HEK293 (cell line): ENCODE measurements around the gene SLAIN2.

Experiments used
- ATF2 ChIP-seq: fragments of 450-650 bp; formaldehyde crosslinking; IDR thresholded peaks from 2 replicates; pipeline ENCODE4 v1.5.1; 2016; ENCODE audit warnings: missing biosample characterization, missing genetic modification characterization, low read depth
- CTCF ChIP-seq: fragments of 450-650 bp; formaldehyde crosslinking; IDR thresholded peaks from 2 replicates; pipeline ENCODE4 v1.5.1; 2016; ENCODE audit warnings: missing biosample characterization, missing genetic modification characterization
- HOXA7 ChIP-seq: sonication (generic); formaldehyde crosslinking; IDR thresholded peaks from 2 replicates; pipeline ENCODE4 v1.8.1; 2022; ENCODE audit warnings: missing genetic modification reagents, borderline replicate concordance
- PRDM4 ChIP-seq: fragments of 450-650 bp; formaldehyde crosslinking; IDR thresholded peaks from 2 replicates; pipeline ENCODE4 v1.5.1; 2017; ENCODE audit warnings: missing biosample characterization, missing genetic modification characterization
- SETDB1 ChIP-seq: IDR thresholded peaks from one replicate; pipeline ENCODE4 v1.6.1; 2017; ENCODE audit warnings: mild to moderate bottlenecking, low read length, moderate library complexity, mixed read lengths; ENCODE audit not compliant: insufficient read length
- ZFP37 ChIP-seq: fragments of 450-650 bp; formaldehyde crosslinking; IDR thresholded peaks from 2 replicates; pipeline ENCODE4 v1.5.1; 2016; ENCODE audit warnings: missing biosample characterization, missing genetic modification characterization
- ZNF138 ChIP-seq: fragments of 450-650 bp; formaldehyde crosslinking; IDR thresholded peaks from 2 replicates; pipeline ENCODE4 v1.5.1; 2016; ENCODE audit warnings: missing biosample characterization, missing genetic modification characterization, borderline replicate concordance
- ZNF202 ChIP-seq: fragments of 450-650 bp; formaldehyde crosslinking; IDR thresholded peaks from 2 replicates; pipeline ENCODE4 v1.5.1; 2016; ENCODE audit warnings: missing biosample characterization, missing genetic modification characterization, borderline replicate concordance
- ZNF266 ChIP-seq: fragments of 450-650 bp; formaldehyde crosslinking; IDR thresholded peaks from 2 replicates; pipeline ENCODE4 v1.5.1; 2016; ENCODE audit warnings: missing biosample characterization, missing genetic modification characterization, low read depth
- ZNF404 ChIP-seq: fragments of 450-650 bp; formaldehyde crosslinking; IDR thresholded peaks from 2 replicates; pipeline ENCODE4 v1.5.1; 2017; ENCODE audit warnings: missing biosample characterization, missing genetic modification characterization
- ZNF423 ChIP-seq: fragments of 450-650 bp; formaldehyde crosslinking; IDR thresholded peaks from 2 replicates; pipeline ENCODE4 v1.5.1; 2016; ENCODE audit warnings: missing biosample characterization, missing genetic modification characterization
- ZNF629 ChIP-seq: fragments of 450-650 bp; formaldehyde crosslinking; IDR thresholded peaks from 2 replicates; pipeline ENCODE4 v1.5.1; 2017; ENCODE audit warnings: missing biosample characterization, missing genetic modification characterization
- ZNF707 ChIP-seq: fragments of 450-650 bp; formaldehyde crosslinking; IDR thresholded peaks from 2 replicates; pipeline ENCODE4 v1.5.1; 2016; ENCODE audit warnings: missing biosample characterization, missing genetic modification characterization
- ZSCAN30 ChIP-seq: fragments of 450-650 bp; IDR thresholded peaks from 2 replicates; pipeline ENCODE4 v1.5.1; 2018; ENCODE audit warnings: missing biosample characterization, mild to moderate bottlenecking, missing genetic modification characterization, moderate library complexity

GRCh38 chr4:48439988-48440387, 98.7 kb downstream of the SLAIN2 start:
- TF ChIP-seq CTCF (tag by site-specific recombination), result no peak
- TF ChIP-seq ZNF423 (tag by site-specific recombination), result no peak
- no peak for TF ChIP-seq ZNF266 (tag by site-specific recombination)
- TF ChIP-seq ZSCAN30, result no peak
- TF ChIP-seq HOXA7 (CRISPR knock-in tag), result no peak
- TF ChIP-seq ZNF404 (tag by site-specific recombination), result no peak
- TF ChIP-seq SETDB1, result no peak
- no peak for TF ChIP-seq ZNF202 (tag by site-specific recombination)
- TF ChIP-seq ATF2 (tag by site-specific recombination), result no peak
- no peak for TF ChIP-seq ZNF707 (tag by site-specific recombination)
- no peak for TF ChIP-seq ZNF138 (tag by site-specific recombination)
- no peak for TF ChIP-seq ZFP37 (tag by site-specific recombination)
- no peak for TF ChIP-seq ZNF629 (tag by site-specific recombination)
- no peak for TF ChIP-seq PRDM4 (tag by site-specific recombination)
